Measurements from ENCODE around the gene DIP2C.

DIP2C gene

GRCh38 chr10:689121-689451 lies 382 bp downstream of the DIP2C start:
- no peak for DNase-seq (ENCODE audit: low spot score)
- in situ Hi-C loops (cut with MboI; ENCODE audit: low sequenced_read_pairs, unreplicated experiment): no loop called here
- TF ChIP-seq CTCF (IDR thresholded peaks at IDR 0.05; ENCODE audit: borderline replicate concordance, control extremely low read depth, extremely low read depth, insufficient read depth, missing control alignments): no peak

- no peak for TF ChIP-seq CTCF (IDR thresholded peaks at IDR 0.05; ENCODE audit: borderline replicate concordance, control extremely low read depth, extremely low read depth, insufficient read depth, missing control alignments)
- in situ Hi-C loops (cut with MboI; ENCODE audit: low sequenced_read_pairs, unreplicated experiment): no loop called here
- no peak for DNase-seq (ENCODE audit: low spot score)
Observed at GRCh38 chr10:688312-689120, 952 bp downstream of the DIP2C start.

- in situ Hi-C loops (cut with MboI; ENCODE audit: low sequenced_read_pairs, unreplicated experiment): no loop called here
- no peak for TF ChIP-seq CTCF (IDR thresholded peaks at IDR 0.05; ENCODE audit: borderline replicate concordance, control extremely low read depth, extremely low read depth, insufficient read depth, missing control alignments)
- DNase-seq (ENCODE audit: low spot score): no peak
Observed at GRCh38 chr10:687583-688311, 1.7 kb downstream of the DIP2C start.

GRCh38 chr10:686155-686931 lies 3.1 kb downstream of the DIP2C start:
- DNase-seq (ENCODE audit: low spot score): no peak
- in situ Hi-C loops (cut with MboI; ENCODE audit: low sequenced_read_pairs, unreplicated experiment): no loop called here
- no peak for TF ChIP-seq CTCF (IDR thresholded peaks at IDR 0.05; ENCODE audit: borderline replicate concordance, control extremely low read depth, extremely low read depth, insufficient read depth, missing control alignments)

GRCh38 chr10:685613-686012 lies 3.9 kb downstream of the DIP2C start:
- in situ Hi-C loops (cut with MboI; ENCODE audit: low sequenced_read_pairs, unreplicated experiment): no loop called here
- no peak for TF ChIP-seq CTCF (IDR thresholded peaks at IDR 0.05; ENCODE audit: borderline replicate concordance, control extremely low read depth, extremely low read depth, insufficient read depth, missing control alignments)
- no peak for DNase-seq (ENCODE audit: low spot score)

- DNase-seq (ENCODE audit: low spot score): no peak
- in situ Hi-C loops (cut with MboI; ENCODE audit: low sequenced_read_pairs, unreplicated experiment): no loop called here
- no peak for TF ChIP-seq CTCF (IDR thresholded peaks at IDR 0.05; ENCODE audit: borderline replicate concordance, control extremely low read depth, extremely low read depth, insufficient read depth, missing control alignments)
Observed at GRCh38 chr10:683448-684071, 5.9 kb downstream of the DIP2C start.

Measured in GM13976 (cell line).